Lower leg skin (tissue), 3 donors: ENCODE data around the gene THOC3.
"Not testable (repeated sequence)": the region's sequence is repeated elsewhere in the genome, so short reads cannot be mapped to it uniquely, and the experiment has no call there.

ENCODE experiments used
- POLR2A ChIP-seq, 2 donors: fragments of 450-650 bp; IDR thresholded peaks; one replicate each; pipeline ENCODE4 v1.6.1; 2016 to 2017; ENCODE audit warnings: antibody characterized with exemption in 2 of 2, mild to moderate bottlenecking in 1 of 2, moderate library complexity in 1 of 2
- TF ChIP-seq, protein P1 (sequence below), 3 donors: fragments of 450-650 bp; IDR thresholded peaks; one replicate each; pipeline ENCODE4 v1.5.1; 2016; ENCODE audit warnings: antibody characterized with exemption in 3 of 3, mild to moderate bottlenecking in 3 of 3, moderate library complexity in 2 of 3

GRCh38 chr5:175962329-175962728 is 5.8 kb downstream of the THOC3 start:
- TF ChIP-seq, protein P1, sequence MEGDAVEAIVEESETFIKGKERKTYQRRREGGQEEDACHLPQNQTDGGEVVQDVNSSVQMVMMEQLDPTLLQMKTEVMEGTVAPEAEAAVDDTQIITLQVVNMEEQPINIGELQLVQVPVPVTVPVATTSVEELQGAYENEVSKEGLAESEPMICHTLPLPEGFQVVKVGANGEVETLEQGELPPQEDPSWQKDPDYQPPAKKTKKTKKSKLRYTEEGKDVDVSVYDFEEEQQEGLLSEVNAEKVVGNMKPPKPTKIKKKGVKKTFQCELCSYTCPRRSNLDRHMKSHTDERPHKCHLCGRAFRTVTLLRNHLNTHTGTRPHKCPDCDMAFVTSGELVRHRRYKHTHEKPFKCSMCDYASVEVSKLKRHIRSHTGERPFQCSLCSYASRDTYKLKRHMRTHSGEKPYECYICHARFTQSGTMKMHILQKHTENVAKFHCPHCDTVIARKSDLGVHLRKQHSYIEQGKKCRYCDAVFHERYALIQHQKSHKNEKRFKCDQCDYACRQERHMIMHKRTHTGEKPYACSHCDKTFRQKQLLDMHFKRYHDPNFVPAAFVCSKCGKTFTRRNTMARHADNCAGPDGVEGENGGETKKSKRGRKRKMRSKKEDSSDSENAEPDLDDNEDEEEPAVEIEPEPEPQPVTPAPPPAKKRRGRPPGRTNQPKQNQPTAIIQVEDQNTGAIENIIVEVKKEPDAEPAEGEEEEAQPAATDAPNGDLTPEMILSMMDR (IDR thresholded peaks at IDR 0.05): not testable (repeated sequence)
- TF ChIP-seq POLR2A (IDR thresholded peaks at IDR 0.05): not testable (repeated sequence)
